Nephron progenitor cell (in vitro differentiated cells): ENCODE data around the gene NXT1.
"Not testable (repeated sequence)": the region's sequence is repeated elsewhere in the genome, so short reads cannot be mapped to it uniquely, and the experiment has no call there.

Source experiments
- DNase-seq: peaks from one replicate; pipeline ENCODE4 v3.0.0; 2021
- H3K27ac Mint-ChIP-seq: 2 replicates; pipeline ENCODE4 v1.8.0; 2021; ENCODE audit warnings: mild to moderate bottlenecking, moderate library complexity, mixed read lengths
- H3K27me3 Mint-ChIP-seq: 2 replicates; pipeline ENCODE4 v1.8.0; 2021; ENCODE audit warnings: mild to moderate bottlenecking, low read depth, mixed read lengths; ENCODE audit not compliant: poor library complexity
- H3K36me3 Mint-ChIP-seq: 2 replicates; pipeline ENCODE4 v1.8.0; 2021; ENCODE audit warnings: low read depth, mixed read lengths
- H3K4me1 Mint-ChIP-seq: 2 replicates; pipeline ENCODE4 v1.8.0; 2021; ENCODE audit warnings: mixed read lengths
- H3K4me3 Mint-ChIP-seq: 2 replicates; pipeline ENCODE4 v1.8.0; 2021; ENCODE audit warnings: mild to moderate bottlenecking, moderate library complexity, mixed read lengths
- H3K9me3 Mint-ChIP-seq: 2 replicates; pipeline ENCODE4 v1.8.0; 2021; ENCODE audit warnings: mild to moderate bottlenecking, moderate library complexity, mixed read lengths
- TF ChIP-seq, protein P1 (sequence below): fragments of 200-600 bp; sonication (generic); IDR thresholded peaks from 2 replicates; pipeline ENCODE4 v1.5.0; 2021; ENCODE audit warnings: antibody characterized with exemption

Gene NXT1

GRCh38 chr20:23304616-23305015 lies 46.0 kb upstream of the NXT1 start:
- H3K4me1 Mint-ChIP-seq = peaks cover 13% of the 10 kb centered on the region
- DNase-seq = no peak
- no peak overlapping the region for H3K27ac Mint-ChIP-seq
- no peak overlapping the region for H3K4me3 Mint-ChIP-seq
- H3K27me3 Mint-ChIP-seq = no peaks in the 10 kb centered on the region
- peaks cover 7% of the 10 kb centered on the region for H3K9me3 Mint-ChIP-seq
- H3K36me3 Mint-ChIP-seq = no peaks in the 10 kb centered on the region
- TF ChIP-seq, protein P1, sequence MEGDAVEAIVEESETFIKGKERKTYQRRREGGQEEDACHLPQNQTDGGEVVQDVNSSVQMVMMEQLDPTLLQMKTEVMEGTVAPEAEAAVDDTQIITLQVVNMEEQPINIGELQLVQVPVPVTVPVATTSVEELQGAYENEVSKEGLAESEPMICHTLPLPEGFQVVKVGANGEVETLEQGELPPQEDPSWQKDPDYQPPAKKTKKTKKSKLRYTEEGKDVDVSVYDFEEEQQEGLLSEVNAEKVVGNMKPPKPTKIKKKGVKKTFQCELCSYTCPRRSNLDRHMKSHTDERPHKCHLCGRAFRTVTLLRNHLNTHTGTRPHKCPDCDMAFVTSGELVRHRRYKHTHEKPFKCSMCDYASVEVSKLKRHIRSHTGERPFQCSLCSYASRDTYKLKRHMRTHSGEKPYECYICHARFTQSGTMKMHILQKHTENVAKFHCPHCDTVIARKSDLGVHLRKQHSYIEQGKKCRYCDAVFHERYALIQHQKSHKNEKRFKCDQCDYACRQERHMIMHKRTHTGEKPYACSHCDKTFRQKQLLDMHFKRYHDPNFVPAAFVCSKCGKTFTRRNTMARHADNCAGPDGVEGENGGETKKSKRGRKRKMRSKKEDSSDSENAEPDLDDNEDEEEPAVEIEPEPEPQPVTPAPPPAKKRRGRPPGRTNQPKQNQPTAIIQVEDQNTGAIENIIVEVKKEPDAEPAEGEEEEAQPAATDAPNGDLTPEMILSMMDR = no peak

DNA sequence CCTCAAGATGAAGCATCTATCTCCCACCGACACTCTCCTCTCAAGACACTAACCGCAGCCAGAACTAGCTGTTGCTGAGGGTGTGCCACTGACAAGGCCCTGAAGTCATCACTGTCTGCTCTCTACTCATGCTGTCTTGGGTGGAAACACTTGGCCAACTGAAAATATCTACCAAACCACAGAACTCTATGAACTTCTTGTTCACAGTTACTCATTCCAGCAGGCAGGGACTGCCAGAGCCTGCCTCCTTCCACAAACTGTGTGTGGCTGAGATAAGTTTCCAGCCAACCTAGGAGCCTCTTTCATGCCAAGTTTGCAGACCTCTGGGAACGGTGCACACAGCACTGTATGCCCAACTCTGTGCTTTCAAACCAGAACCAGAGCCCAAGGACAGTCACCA lies 45.5 kb upstream of the NXT1 start:
- no peak for DNase-seq
- peaks cover 7% of the 10 kb centered on the region for H3K9me3 Mint-ChIP-seq
- TF ChIP-seq, protein P1 = no peak
- H3K4me1 Mint-ChIP-seq = peaks cover 13% of the 10 kb centered on the region
- no peaks in the 10 kb centered on the region for H3K27me3 Mint-ChIP-seq
- no peaks in the 10 kb centered on the region for H3K36me3 Mint-ChIP-seq
- H3K27ac Mint-ChIP-seq = no peak overlapping the region
- H3K4me3 Mint-ChIP-seq = no peak overlapping the region

DNA sequence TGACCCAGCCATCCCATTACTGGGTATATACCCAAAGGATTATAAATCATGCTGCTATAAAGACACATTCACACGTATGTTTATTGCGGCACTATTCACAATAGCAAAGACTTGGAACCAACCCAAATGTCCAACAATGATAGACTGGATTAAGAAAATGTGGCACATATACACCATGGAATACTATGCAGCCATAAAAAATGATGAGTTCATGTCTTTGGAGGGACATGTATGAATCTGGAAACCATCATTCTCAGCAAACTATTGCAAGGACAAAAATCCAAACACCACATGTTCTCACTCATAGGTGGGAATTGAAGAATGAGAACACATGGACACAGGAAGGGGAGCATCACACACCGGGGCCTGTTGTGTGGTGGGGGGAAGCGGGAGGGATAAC lies 43.2 kb upstream of the NXT1 start:
- DNase-seq, H3K36me3 Mint-ChIP-seq, H3K9me3 Mint-ChIP-seq, H3K4me3 Mint-ChIP-seq, H3K27me3 Mint-ChIP-seq, H3K27ac Mint-ChIP-seq: not testable (repeated sequence)
- H3K4me1 Mint-ChIP-seq = peaks cover 23% of the 10 kb centered on the region

DNA sequence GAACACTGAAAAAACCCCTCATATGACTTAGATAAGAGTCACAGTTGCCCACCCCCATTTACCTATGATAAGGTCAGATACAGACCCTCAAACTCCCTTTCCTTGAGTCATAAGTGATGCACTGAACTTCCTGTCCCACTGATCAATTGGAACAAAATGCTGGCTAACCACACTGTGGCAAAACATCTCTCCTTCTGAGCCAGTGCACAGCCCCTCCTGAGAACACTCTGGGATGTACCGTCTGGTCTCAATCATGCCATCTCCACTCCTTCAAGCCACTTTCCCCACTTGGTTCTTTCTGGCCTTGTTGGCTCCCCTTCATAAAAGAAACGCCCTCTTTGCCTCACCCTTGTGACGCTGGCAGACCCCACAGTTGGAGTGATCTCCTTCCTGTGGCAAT lies 42.6 kb upstream of the NXT1 start:
- TF ChIP-seq, protein P1 = no peak
- H3K36me3 Mint-ChIP-seq = no peaks in the 10 kb centered on the region
- peaks cover 24% of the 10 kb centered on the region for H3K4me1 Mint-ChIP-seq
- DNase-seq = no peak
- H3K4me3 Mint-ChIP-seq = no peak overlapping the region
- H3K27ac Mint-ChIP-seq = no peak overlapping the region
- peaks cover 7% of the 10 kb centered on the region for H3K9me3 Mint-ChIP-seq
- peaks cover 2% of the 10 kb centered on the region for H3K27me3 Mint-ChIP-seq

- TF ChIP-seq, protein P1 = no peak
- peaks cover 15% of the 10 kb centered on the region for H3K4me1 Mint-ChIP-seq
- H3K36me3 Mint-ChIP-seq = no peaks in the 10 kb centered on the region
- H3K9me3 Mint-ChIP-seq = peaks cover 7% of the 10 kb centered on the region
- H3K4me3 Mint-ChIP-seq = no peak overlapping the region
- peaks cover 2% of the 10 kb centered on the region for H3K27me3 Mint-ChIP-seq
- H3K27ac Mint-ChIP-seq = no peak overlapping the region
- no peak for DNase-seq
These were observed 41.7 kb upstream of the NXT1 start for GRCh38 chr20:23308908-23309307.

- DNase-seq = no peak
These were observed 40.8 kb upstream of the NXT1 start for GRCh38 chr20:23309781-23310180.

More at GRCh38 chr20:23309781-23310180, 40.8 kb upstream of the NXT1 start:
- peaks cover 14% of the 10 kb centered on the region for H3K4me1 Mint-ChIP-seq
- H3K9me3 Mint-ChIP-seq = peaks cover 7% of the 10 kb centered on the region
- H3K27ac Mint-ChIP-seq = no peak overlapping the region
- no peaks in the 10 kb centered on the region for H3K36me3 Mint-ChIP-seq
- peaks cover 2% of the 10 kb centered on the region for H3K27me3 Mint-ChIP-seq
- TF ChIP-seq, protein P1 = no peak
- H3K4me3 Mint-ChIP-seq = no peak overlapping the region
